ENCODE data around the gene HBEGF.

The HBEGF gene

GRCh38 chr5:140298183-140298601 lies 48.2 kb downstream of the HBEGF start:
- TF ChIP-seq EZH2 (IDR thresholded peaks at IDR 0.05; ENCODE audit: borderline replicate concordance, low read depth, low read length, severe bottlenecking) = no peak
- TF ChIP-seq CTCF (IDR thresholded peaks at IDR 0.05; ENCODE audit: borderline replicate concordance, extremely low read depth, low read length, poor library complexity, severe bottlenecking) = no peak
- peaks cover 5% of the 10 kb centered on the region; the same call in 1 of the 2 replicates for H4K20me1 ChIP-seq (ENCODE audit: insufficient read depth, low read length)
- no peak overlapping the region for H3K27ac ChIP-seq (ENCODE audit: low read length)
- no peak for ATAC-seq (ENCODE audit: insufficient read depth, low read depth)
- DNase-seq = no peak
- peak overlapping the region; percentile 19; the same call in 1 of the 2 replicates for H3K4me2 ChIP-seq (ENCODE audit: insufficient read depth, low read length)
- H3K79me2 ChIP-seq (ENCODE audit: insufficient read depth, low read length) = peaks cover 94% of the 10 kb centered on the region
- H3K4me1 ChIP-seq (ENCODE audit: insufficient read depth, low read length) = peaks cover 36% of the 10 kb centered on the region
- no peak overlapping the region for H2AFZ ChIP-seq (ENCODE audit: low read depth, low read length)
- H3K4me3 ChIP-seq (ENCODE audit: low read depth in 1 of 2, low read length in 2 of 2) = no peak overlapping the region
- no peak overlapping the region for H3K9ac ChIP-seq (ENCODE audit: low read depth, low read length)
- no peaks in the 10 kb centered on the region for H3K9me3 ChIP-seq (ENCODE audit: insufficient read depth, low read length, severe bottlenecking)
- peaks cover 28% of the 10 kb centered on the region for H3K36me3 ChIP-seq (ENCODE audit: insufficient read depth, low read length)
- H3K27me3 ChIP-seq (ENCODE audit: insufficient read depth, low read length, poor library complexity) = no peaks in the 10 kb centered on the region

- TF ChIP-seq EZH2 (IDR thresholded peaks at IDR 0.05; ENCODE audit: borderline replicate concordance, low read depth, low read length, severe bottlenecking) (no peak), CTCF (IDR thresholded peaks at IDR 0.05; ENCODE audit: borderline replicate concordance, extremely low read depth, low read length, poor library complexity, severe bottlenecking) (no peak)
- Histone ChIP-seq H3K79me2 (ENCODE audit: insufficient read depth, low read length) (peaks cover 95% of the 10 kb centered on the region), H3K4me1 (ENCODE audit: insufficient read depth, low read length) (peaks cover 37% of the 10 kb centered on the region), H3K9ac (ENCODE audit: low read depth, low read length) (no peak overlapping the region), H4K20me1 (ENCODE audit: insufficient read depth, low read length) (peaks cover 5% of the 10 kb centered on the region; the same call in 1 of the 2 replicates), H3K27ac (ENCODE audit: low read length) (no peak overlapping the region), H3K4me3 (ENCODE audit: low read depth in 1 of 2, low read length in 2 of 2) (no peak overlapping the region), H3K9me3 (ENCODE audit: insufficient read depth, low read length, severe bottlenecking) (no peaks in the 10 kb centered on the region), H3K36me3 (ENCODE audit: insufficient read depth, low read length) (peaks cover 28% of the 10 kb centered on the region), H3K4me2 (ENCODE audit: insufficient read depth, low read length) (0 out of 2 replicates have a peak overlapping the region, but pooled peaks have one; percentile 3), H3K27me3 (ENCODE audit: insufficient read depth, low read length, poor library complexity) (no peaks in the 10 kb centered on the region), H2AFZ (ENCODE audit: low read depth, low read length) (no peak overlapping the region)
- ATAC-seq (ENCODE audit: insufficient read depth, low read depth) (no peak), DNase-seq (no peak)
These were observed 49.1 kb downstream of the HBEGF start for GRCh38 chr5:140297283-140297682.

- H2AFZ ChIP-seq (ENCODE audit: low read depth, low read length) = no peak overlapping the region
- H3K4me1 ChIP-seq (ENCODE audit: insufficient read depth, low read length) = peaks cover 27% of the 10 kb centered on the region
- peaks cover 94% of the 10 kb centered on the region for H3K79me2 ChIP-seq (ENCODE audit: insufficient read depth, low read length)
- TF ChIP-seq EZH2 (IDR thresholded peaks at IDR 0.05; ENCODE audit: borderline replicate concordance, low read depth, low read length, severe bottlenecking) (no peak), CTCF (IDR thresholded peaks at IDR 0.05; ENCODE audit: borderline replicate concordance, extremely low read depth, low read length, poor library complexity, severe bottlenecking) (no peak)
- ATAC-seq (ENCODE audit: insufficient read depth, low read depth) = no peak
- H3K9ac ChIP-seq (ENCODE audit: low read depth, low read length) = no peak overlapping the region
- H4K20me1 ChIP-seq (ENCODE audit: insufficient read depth, low read length) = peaks cover 5% of the 10 kb centered on the region; the same call in 1 of the 2 replicates
- peaks cover 28% of the 10 kb centered on the region for H3K36me3 ChIP-seq (ENCODE audit: insufficient read depth, low read length)
- H3K4me3 ChIP-seq (ENCODE audit: low read depth in 1 of 2, low read length in 2 of 2) = no peak overlapping the region
- H3K9me3 ChIP-seq (ENCODE audit: insufficient read depth, low read length, severe bottlenecking) = no peaks in the 10 kb centered on the region
- no peaks in the 10 kb centered on the region for H3K27me3 ChIP-seq (ENCODE audit: insufficient read depth, low read length, poor library complexity)
- H3K27ac ChIP-seq (ENCODE audit: low read length) = no peak overlapping the region
- H3K4me2 ChIP-seq (ENCODE audit: insufficient read depth, low read length) = no peak overlapping the region
- no peak for DNase-seq
These were observed 50.1 kb downstream of the HBEGF start for GRCh38 chr5:140296289-140296688.

Data from DND-41 (cell line).